Measurements from ENCODE around the gene GRID2.

GRCh38 chr4:92506933-92507332 lies 203.2 kb downstream of the GRID2 start:
- TF ChIP-seq, protein P1, sequence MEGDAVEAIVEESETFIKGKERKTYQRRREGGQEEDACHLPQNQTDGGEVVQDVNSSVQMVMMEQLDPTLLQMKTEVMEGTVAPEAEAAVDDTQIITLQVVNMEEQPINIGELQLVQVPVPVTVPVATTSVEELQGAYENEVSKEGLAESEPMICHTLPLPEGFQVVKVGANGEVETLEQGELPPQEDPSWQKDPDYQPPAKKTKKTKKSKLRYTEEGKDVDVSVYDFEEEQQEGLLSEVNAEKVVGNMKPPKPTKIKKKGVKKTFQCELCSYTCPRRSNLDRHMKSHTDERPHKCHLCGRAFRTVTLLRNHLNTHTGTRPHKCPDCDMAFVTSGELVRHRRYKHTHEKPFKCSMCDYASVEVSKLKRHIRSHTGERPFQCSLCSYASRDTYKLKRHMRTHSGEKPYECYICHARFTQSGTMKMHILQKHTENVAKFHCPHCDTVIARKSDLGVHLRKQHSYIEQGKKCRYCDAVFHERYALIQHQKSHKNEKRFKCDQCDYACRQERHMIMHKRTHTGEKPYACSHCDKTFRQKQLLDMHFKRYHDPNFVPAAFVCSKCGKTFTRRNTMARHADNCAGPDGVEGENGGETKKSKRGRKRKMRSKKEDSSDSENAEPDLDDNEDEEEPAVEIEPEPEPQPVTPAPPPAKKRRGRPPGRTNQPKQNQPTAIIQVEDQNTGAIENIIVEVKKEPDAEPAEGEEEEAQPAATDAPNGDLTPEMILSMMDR (IDR thresholded peaks at IDR 0.05) = no peak
- TF ChIP-seq POLR2A (IDR thresholded peaks at IDR 0.05) (no peak), EP300 (IDR thresholded peaks at IDR 0.05) (no peak)

All from tibial nerve (tissue), 4 donors.